Activated CD8-positive, alpha-beta memory T cell treated with anti-CD3 and anti-CD28 coated beads, Interleukin-2, amount 50 U/mL, for 48 hours (primary cell): ENCODE data around the gene EEPD1.
"Not testable (repeated sequence)": the region's sequence is repeated elsewhere in the genome, so short reads cannot be mapped to it uniquely, and the experiment has no call there.

Experiments
- DNase-seq: peaks from one replicate; pipeline ENCODE4 v3.0.0-alpha.2; 2020

EEPD1 gene

DNA sequence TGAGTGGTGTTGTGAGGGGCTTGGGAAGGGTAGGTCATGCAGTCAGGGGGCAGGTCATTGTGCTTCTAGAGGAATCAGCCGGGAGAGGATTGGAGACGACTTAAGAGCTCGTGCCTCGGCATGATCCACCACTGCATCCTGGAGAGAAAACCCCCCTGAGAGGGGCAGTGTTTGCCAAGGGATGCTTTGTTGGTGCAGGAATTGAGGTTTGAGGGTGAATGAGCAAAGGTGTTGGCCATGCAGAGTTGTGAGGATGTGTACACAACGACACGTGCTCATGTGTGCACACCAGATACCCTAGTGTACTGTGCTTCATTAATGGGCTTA is 151.0 kb downstream of the EEPD1 start:
- no peak for DNase-seq

DNA sequence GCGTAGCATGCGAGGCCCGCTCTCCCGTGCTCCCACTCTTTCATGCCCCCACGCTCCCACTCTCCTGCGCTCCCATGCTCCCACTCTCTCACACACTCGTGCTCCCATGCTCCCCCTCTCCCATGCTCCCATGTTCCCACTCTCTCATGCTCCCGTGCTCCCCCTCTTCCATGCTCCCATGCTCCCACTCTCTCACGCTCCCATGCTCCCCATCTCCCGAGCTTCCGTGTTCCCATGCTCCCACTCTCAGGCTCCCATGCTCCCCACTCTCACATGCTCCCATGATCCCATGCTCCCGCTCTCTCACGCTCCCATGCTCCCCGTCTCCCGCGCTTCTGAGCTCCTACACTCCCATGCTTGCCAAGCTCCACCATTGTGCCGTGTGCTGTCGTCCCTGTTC is 152.2 kb downstream of the EEPD1 start:
- no peak for DNase-seq

DNA sequence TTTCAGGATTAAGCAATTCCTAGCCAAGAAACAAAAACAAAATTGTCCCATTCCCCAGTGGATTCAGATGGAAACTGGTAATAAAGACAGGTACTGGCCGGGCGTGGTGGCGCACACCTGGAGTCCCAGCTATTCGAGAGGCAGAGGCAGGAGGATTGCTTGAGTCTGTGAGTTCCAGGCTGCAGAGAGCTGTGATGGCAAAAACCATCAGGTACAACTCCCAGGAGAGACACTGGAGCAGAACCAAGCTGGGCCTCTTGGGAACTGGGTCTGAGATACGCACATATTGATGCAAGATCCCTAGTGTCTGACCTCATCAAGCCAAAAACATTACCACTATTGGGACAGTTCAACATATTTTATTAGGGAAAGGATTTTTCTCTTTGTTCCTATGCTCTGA is 152.6 kb downstream of the EEPD1 start:
- no peak for DNase-seq

DNA sequence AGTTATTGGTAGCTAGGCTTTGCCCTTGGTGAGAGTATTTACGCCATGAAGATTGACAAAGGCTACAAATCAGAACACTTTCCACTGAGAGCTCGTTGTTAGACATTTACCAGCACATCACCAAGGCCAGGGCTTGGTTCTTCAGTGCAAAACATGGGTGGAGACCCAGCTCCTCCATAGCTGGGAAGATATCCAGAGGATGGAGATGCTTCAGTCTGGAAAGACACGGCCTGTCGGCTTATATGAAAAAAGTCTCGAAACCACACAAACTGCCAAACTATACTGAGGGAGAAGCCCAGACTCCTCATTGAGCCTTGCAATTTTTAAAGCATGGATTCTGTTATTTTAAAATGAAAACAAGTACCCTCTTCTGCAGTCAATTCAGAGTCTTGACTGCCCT is 153.2 kb downstream of the EEPD1 start:
- no peak for DNase-seq

DNA sequence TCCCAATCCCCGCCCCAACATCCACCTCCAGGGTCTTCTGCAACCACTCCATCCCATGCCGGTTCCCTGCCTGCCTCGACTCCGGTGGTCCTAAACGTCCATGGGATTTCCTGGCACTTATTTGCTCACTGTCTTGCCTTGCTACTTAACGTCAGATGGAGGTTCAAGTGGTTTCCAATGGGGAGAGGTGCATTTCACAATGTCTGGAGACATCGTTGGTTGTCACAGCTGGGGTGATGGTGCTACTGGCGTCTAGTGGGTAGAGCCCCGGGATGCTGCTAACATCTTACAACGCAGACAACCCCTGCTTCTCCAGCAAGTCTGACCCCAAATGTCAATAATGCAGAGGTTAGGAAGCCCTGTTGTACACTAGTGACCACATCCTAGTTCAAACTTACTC is 153.7 kb downstream of the EEPD1 start:
- no peak for DNase-seq

DNA sequence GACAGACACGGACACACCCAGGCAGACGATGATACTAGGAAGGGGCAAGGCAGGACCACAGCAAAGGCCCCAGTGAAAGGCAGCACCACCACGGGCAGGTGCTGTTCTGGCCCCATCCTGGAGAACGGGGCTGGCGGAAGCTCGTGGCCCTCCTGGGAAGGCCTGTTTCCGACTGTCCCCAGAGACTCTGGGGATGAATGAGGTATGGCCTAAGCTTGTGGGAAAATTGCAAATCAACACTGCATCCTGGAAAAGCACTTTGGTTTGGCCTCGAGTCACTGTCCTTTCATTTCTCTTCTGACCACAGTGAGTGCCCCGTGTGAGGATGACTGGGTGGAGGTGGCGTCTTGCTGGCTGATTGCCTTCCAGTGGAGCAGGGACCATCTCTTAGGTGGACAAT is 155.0 kb downstream of the EEPD1 start:
- DNase-seq = peak; percentile 35

DNA sequence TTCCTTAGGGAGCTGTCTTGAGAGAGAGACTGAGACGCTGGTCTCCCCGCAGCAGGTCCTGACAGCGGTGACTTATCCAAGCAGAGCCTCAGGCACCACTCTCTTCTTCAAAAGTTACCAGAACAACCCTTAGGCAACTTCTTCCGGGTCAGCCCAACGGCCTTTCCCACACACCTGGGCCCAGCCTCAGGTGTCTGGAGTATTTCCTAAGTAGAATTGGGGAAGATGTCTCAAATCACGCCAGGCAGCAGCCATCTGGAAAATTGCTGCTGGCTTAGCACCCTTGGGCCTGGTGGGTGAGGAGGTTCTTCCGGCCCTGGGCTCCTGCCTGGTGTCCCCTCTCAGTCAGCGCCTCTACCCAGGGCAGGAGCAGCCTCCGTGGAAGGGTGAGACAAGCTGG is 156.2 kb downstream of the EEPD1 start:
- DNase-seq = peak; percentile 22

DNA sequence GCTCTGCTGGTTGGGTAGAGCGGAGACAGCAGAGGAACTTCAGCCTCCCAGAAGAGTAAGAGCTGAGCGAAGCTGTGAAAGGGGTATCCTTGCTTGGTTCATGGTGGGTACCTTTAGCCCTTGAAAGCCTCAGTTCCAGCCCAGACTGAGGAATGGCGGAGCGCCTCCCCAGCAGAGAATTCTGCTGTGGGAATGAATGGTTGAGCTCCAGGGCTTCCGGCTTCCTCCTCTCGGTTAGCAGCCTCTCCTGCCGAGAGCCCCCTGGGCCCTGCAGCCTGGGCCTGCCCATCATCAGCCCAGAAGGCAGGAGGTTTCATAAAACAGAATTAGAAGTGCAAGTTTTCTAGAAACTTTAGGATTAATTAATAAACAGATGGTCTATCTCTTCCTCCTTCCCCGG is 156.7 kb downstream of the EEPD1 start:
- DNase-seq = peak; percentile 40

DNA sequence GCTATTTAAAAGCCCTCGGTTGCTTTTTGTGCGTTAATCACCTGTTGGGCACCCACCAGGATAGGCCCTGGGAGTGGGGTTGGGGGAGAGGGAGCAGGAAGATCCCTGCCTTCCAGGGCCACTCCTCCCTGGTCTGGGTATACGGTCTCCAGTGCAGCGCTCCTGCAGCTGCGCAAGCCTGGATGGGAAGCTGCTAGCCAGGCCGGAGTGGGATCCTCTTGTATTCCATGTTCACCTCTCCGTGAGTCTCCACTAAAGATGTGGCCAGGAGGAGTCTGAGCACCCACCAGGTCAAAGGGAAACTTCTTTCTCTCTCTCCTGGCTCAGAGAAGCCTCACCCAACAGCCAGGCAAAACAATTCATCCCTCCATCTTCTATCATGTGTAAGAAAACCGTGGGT is 157.8 kb downstream of the EEPD1 start:
- peak; percentile 28 for DNase-seq

DNA sequence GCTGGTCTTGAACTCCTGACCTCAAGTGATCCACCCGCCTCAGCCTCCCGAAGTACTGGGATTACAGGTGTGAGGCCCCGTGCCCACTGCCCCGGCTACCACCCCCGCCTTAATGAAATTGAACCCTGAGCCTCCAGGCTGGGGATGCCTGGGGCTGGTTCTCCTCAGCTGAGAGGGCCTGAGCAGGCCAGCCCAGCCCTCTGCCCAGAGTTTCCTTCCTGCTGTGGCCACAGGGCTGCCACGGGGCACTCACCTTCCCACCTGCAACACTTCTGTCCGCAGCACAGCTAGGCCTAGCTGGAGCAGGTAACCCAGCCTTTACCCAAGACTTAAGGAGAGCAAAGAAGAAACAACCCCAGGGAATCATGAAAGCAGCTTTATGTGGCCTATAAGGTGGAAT is 158.5 kb downstream of the EEPD1 start:
- peak; percentile 17 for DNase-seq

DNA sequence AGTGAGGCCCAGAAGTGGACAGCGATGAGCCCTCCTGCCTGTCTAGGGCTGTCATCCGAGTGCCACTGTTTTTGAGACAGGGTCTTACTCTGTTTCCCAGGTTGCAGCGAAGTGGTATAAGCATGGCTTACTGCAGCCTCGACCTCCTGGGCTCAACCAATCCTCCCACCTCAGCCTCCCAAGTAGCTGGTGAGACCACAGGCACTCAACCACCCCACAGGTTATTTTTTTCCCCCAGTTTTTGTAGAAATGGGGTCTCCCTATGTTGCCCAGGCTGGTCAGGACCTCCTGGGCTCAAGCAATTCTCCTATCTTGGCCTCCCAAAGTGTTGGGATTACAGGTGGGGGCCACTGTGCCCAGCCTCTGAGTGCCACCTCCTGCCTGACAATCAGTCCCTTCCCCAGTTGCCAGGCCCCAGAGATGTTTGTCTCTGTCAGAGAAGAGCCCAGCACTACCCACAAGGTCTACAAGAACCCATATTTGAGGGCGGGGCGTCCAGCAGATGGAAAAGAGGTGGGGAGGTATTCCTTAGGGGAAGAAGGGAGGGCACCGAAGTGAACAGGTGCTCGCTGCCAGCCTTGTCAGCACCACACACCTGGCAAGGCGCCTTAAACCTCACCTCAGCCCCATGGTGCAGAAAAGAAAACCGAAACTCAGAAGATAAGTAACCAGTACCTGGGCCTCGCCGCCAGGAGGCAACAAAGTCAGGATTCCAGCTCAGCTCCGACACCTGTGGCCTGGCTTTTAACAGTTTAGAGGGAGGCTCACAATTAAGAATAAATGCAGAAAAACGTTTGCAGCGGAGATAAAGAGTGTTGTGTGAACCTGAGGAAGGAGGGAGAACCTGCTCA is 159.2 kb downstream of the EEPD1 start:
- peak; percentile 47 for DNase-seq

DNA sequence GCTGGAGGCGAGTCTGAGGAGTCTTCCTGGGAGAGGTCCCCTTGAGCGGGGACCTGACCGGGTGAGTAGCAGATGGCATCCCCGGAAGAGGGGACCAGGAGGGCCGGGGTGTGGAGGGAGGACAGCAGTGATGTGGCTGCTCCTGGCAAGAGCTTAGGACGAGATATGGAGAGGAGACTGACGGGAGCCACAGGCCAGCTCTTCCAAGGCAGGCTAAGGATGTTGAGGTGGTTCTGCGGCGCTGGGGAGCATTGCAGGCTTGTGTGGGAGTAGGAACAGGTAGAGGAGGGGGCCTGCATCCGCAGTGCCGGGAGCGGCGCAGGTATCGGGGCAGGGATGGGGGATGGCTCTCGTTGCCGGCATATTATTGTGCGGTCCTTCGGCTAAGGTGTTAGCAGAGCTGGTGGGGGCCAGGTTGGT is 159.9 kb downstream of the EEPD1 start:
- peak; percentile 47 for DNase-seq

DNA sequence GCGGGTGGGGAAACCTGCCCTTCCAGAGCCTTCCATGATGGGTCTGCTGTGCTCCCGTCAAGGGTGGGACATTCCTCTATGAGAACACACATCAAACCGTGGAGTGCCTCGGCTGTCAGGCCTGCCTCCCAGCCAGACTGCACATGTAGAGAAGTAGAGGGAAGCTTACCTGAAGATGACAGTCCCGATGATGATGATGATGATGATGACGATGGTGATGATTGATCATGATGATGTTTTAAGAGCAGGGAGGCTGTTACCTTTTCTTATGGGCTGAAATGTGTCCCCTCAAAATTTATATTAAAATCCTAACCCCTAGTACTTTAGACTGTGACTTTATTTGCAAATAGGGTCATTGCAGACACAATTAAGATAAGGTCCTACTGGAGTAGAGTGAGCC is 160.6 kb downstream of the EEPD1 start:
- peak; percentile 38 for DNase-seq

DNA sequence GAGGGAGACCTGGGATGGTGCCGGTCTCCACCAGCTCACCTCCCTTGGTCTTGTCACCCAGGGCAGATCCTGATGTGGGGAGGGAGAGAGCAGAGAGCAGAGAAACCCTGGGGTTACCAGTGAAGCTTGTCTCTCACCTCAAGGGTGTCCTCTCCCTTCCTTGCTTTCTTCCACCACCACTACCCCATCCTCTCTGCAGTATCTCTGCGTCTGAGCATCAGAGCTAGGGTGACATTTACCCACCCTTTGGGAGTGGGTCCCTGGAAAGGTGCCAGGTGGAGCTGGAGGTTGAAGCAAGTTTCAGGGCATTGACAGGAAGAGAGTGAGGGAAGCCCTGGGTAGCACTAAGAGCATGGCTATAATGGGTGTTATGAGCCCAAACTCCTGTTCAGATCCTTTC is 161.4 kb downstream of the EEPD1 start:
- peak; percentile 34 for DNase-seq

DNA sequence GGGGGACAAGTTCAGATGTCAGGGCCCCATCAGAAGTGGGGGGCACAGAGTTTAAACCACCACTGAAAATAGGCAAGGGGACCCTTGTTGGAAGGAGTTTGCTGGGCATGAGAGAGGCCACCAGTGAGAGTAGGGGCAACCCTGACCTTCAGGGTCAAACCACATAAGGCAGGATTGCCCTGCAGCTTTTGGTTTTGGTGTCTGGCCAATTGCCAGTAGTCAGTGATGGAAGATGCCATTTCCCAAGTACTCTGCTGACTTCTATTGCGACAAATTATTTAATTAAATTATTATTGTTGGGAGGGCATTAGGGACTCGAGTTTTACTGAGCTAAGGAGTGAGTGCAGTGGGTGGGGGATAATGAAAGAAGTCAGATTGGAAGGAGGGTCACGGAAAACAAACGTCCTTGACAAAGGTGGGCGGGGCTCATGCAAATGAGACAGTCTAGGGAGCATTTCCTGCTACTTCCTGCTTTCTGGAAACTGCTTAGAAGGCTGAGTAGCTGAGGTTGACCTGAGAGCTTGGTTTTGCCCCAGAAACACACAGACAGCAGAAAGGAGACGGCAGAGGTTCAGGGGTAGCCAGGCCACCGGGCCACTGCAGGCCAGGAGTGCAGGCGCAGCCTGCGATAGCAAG is 162.4 kb downstream of the EEPD1 start:
- peak; percentile 43 for DNase-seq

DNA sequence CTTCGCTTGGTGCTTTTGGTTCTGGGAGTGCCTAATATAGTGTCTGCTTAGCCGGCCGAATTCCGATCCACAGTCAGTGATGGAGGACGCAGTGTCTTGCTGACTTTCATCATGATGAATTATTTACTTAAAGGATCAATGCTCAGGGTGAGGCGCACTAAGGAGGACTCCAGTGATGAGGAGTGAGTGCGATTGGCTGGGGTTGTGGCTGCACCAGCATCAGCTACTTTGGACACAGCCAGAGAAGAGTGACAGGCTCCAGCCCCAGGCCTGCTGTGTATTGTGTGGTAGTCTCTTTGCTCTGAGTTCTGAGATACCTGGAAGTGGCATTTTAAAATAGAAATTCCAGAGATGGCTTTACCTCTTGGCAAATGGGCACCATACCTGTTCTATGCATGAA is 163.3 kb downstream of the EEPD1 start:
- DNase-seq = no peak

DNA sequence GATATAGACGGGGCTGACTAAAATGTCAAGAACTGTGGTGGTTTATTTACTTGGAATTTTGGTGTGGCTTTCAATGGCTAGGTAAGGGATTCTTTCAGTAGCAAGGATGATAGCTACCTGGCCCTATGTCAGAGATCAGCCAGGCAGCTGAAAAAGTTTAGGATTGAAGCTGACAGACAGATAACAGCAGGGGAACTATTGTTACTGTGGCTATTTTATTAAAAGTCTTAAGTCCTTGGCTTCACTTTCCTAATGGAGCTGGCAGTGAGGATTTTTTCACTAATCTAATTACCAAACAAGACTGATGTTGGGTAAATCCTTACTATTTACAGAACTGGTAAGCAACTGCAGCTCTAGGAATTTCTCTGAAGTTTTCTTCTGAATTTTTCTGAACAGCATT is 164.2 kb downstream of the EEPD1 start:
- DNase-seq = no peak

DNA sequence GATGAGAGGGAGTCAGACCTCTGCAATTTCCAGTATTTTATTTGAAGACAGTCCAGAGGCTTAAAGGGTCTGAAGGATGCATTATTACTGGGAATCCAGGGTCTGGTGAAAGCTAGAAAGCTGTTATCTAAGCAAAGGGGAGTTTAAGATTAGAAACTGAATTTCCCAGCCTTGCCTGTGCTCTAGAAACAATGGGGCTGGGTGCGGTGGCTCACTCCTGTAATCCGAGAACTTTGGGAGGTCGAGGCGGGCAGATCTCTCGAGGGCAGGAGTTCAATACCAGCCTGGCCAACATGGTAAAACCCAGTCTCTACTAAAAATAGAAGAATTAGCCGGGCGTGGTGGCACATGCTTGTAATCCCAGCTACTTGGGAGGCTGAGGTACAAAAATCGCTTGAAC is 165.1 kb downstream of the EEPD1 start:
- peak; percentile 7 for DNase-seq

DNA sequence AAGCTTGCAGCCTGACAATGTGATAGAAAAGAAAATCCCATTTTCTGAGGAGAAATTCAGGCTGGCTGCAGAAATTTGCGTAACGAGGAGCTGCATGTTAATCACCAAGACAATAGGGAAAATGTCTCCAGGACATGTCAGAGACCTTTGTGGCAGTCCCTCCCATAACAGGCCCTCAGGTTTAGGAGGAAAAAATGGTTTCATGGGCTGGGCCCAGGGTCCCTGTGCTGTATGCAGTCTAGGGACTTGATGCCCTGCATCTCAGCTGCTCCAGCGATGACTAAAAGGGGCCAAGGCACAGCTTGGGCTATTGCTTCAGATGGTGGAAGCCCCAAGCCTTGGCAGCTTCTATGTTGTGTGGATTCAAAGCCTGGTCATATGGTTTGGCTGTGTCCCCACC is 168.2 kb downstream of the EEPD1 start:
- not testable (repeated sequence) for DNase-seq

DNA sequence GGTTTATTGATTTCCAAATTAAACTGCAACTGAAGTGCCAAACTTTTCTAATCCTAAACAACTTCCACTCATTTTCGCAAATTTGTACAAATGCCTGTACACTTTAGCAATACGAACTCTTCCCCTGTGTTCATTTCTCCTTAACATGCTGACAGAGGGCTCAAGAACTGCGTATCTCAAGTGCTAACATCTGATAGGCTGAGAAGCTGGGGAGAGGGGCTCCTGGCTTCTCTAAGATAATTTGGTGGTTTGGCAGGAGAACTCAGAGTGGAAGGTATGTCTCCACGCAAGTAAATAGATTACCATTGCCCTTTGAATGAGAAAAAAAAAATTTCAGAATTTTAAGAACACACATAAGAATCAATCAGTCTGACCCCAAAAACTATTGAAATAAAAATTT is 183.3 kb downstream of the EEPD1 start:
- no peak for DNase-seq

DNA sequence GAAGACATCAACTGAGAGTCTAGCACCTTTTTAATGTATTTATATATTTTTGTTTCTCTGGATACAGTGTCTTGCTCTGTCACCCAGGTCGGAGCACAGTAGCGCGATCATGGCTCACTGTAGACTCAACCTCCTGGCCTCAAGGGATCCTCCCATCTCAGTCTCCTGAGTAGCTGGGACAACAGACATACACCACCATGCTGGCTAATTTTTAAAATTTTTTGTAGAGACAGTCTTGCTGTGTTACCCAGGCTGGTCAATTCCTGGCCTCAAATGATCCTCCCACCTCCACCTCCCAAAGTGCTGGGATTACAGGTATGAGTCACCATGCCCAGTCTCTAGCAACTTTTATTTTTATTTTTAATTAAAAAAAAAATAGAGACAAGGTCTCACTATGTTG is 185.2 kb downstream of the EEPD1 start:
- DNase-seq = no peak

DNA sequence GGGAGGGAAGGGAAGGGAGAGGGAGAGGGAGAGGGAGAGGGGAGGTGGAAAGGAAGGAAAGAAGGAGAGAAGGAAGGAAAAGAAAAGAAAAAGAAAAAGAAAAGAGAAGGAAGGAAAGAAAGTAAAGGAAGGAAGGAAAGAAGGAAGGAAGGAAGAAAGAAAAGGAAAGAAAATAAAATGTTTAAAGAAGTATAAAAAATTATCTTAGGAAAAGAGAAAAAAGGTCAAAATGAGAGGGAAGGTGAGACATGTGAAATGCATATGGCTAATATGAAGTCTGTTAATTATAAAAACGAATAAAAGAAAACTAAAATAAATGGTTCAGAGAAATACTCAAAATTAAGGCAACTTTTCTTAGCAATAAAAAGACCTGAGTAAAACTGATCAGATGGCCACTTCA is 190.5 kb downstream of the EEPD1 start:
- no peak for DNase-seq

DNA sequence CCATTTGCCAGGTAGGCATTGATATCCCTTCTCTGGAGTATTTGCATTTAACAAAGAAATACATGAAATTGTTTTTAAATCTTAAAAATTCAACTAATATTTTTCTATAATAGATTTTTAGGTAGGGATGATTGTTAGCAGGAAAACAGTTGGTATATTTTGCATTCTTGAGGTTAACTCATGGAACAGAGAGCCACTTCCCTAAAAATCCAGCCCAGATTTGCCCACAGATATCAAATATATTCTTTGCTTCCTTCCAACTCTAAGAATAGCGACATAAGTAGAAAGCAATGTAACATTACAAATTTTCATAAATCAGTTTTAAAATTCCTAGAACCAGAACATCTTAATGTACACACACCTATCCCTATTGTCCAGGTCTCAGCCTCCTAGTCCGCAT is 191.6 kb downstream of the EEPD1 start:
- DNase-seq = no peak

DNA sequence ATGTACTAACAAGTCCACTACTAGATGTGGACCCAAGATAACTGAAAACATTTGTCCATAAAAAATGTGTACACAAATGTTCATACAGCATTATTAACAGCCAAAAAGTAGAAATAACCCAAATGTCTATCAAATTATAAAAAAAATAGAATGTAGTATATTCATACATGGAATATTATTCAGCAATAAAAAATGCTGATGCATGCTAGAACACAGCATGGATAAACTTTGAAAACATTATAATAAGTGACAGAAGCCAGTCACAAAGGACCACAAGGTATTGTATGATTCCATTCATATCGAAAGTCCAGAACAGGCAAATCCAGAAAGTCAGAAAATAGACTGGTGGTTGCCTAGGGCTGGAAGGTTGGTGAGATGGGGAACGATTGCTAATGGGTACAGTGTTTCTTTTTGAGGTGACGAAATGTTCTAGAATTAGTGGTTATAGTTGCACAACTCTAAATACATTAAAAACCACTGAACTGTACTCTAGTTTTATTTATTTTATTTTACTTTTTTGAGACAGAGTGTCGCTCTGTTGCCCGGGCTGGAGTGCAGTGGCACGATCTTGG is 193.3 kb downstream of the EEPD1 start:
- DNase-seq = no peak

DNA sequence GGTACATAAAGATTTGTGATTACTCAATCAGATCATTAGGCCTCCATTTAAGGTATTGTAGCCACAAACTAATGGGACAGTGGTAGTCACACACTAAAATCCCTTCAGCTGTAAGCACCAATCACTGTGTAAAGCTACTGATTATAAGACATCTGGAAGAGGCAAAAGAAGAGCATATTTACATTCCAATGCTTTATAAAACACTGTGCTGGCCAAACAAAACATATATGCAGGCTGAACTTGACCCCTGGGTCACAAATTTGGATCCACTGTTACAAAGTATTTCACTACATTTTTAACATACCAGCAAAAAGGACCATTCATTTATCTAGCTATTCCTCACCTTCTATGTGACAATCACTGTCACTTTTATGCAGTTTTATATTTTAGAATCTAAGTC is 195.2 kb downstream of the EEPD1 start:
- no peak for DNase-seq
